Lower leg skin (tissue), 3 donors: ENCODE results near the gene GEMIN4.

Source experiments
- CTCF ChIP-seq, 3 donors: fragments of 450-650 bp; IDR thresholded peaks; one replicate each; pipeline ENCODE4 v1.5.1; 2016; ENCODE audit warnings: antibody characterized with exemption in 3 of 3, mild to moderate bottlenecking in 3 of 3, moderate library complexity in 2 of 3
- POLR2A ChIP-seq, 2 donors: fragments of 450-650 bp; IDR thresholded peaks; one replicate each; pipeline ENCODE4 v1.6.1; 2016 to 2017; ENCODE audit warnings: antibody characterized with exemption in 2 of 2, mild to moderate bottlenecking in 1 of 2, moderate library complexity in 1 of 2

DNA sequence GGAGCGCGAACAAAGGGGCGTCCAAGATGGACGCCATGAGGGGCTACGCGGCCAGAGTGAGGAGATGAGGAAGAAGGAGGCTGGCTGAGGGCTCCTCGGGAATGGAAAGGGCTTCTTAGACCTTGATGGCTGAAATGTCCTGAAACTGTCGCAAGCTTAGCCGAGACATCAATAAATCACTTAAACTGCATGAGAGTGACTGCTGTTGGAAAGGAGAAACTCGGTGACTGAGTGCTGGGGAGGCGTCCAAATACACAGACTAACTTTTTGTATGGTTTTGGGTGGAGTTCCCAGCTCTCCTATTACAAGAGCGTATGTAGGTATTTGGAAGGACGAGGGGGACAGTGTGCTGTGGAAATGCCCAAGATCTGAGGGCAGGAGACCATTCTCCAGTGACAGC, 1.4 kb upstream of the GEMIN4 start:
- no peak for TF ChIP-seq POLR2A (IDR thresholded peaks at IDR 0.05)
- no peak for TF ChIP-seq CTCF (IDR thresholded peaks at IDR 0.05)
